T-helper 9 cell (primary cell): ENCODE data around the gene CDC123.
"Not testable (repeated sequence)": the region's sequence is repeated elsewhere in the genome, so short reads cannot be mapped to it uniquely, and the experiment has no call there.

Source experiments
- DNase-seq: peaks from one replicate; pipeline ENCODE4 v3.0.0-alpha.2; 2020

The CDC123 gene

DNA sequence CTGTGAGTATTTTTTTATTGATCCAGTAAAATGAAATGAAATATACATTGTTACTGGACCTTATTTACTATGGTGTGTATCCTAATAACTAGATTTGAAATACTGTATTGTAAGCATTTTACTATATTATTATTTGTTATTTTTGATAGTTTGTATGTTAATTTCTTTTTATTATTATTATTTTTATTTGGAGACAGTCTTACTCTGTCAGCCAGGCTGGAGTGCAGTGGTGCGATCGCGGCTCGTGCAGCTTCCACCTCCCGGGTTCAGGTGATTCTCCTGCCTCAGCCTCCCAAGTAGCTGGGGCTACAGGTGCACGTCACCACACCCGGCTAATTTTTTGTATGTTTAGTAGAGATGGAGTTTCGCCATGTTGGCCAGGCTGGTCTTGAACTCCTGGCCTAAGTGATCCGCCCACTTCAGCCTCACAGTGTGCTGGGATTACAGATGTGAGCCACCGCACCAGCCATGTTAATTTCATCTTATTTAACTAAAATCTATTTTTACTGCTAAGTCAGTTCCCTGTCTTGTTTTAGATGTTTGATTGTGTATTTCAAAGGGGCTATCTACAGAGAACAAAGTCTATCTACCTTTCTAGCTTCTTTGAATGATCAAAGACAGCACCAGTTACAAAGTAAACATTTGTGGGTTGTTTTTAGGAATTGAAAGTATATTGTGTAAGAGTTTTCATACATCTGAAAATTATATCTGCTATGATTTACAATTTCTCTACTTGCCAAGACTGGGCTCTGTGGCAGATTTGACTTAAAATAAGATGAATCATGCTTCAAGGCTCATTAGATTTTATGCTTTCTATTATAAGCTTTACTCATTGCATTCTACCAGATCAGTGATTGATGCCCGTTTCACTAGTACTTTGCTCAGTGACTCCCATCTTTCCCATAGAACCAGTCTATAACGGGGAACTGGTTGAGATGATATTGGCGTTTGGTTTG lies 41.6 kb downstream of the CDC123 start:
- DNase-seq: no peak

DNA sequence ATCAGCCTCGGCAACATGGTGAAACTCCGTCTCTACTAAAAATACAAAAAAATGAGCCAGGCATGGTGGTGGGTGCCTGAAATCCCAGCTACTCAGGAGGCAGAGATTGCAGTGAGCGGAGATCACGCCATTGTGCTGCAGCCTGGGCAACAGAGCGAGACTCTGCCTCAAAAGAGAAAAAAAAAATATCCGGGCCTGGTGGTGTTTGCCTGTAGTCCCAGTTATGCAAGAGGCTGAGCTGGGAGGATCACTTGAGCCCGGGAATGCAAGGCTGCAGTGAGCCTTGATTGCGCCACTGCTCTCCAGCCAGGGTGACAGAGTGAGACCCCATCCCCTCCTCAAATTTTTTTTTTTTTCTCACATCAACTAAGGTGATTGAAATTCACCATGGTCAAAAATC lies 42.8 kb downstream of the CDC123 start:
- no peak for DNase-seq

DNA sequence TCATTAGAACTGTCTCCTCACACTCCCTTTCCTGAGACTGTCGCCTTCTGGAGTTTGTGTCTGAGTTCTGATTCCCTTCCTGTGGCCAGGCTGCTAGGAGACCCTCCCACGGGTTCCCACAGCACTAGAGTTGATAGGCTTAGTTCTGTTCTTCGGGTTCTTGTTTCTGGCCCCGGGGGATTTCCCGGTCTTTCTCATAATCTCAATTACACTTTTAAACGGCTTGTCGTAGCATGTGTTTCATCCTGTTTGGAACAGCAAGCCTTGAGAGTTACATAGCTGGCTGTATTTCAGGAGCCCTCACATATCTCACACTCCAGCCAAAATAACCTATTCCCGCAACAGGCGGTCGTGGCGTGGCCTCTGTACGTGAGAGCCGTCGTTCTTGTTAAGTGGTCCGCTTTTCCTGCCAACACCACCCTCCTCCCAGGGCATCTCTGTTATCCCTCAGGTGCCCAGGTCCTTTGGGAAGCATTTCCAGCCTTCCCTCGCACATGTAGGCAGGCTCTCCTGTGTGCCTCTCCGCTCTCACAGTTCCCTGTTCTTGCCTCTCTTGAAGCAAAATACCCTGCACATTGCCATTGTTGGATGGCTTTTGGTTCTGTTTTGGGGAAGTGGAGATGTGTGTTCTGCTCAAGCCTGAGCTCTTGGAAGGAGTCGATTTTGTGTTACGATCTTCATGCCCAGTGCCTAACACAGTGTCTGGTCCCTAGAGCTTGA lies 46.0 kb downstream of the CDC123 start:
- DNase-seq: no peak

DNA sequence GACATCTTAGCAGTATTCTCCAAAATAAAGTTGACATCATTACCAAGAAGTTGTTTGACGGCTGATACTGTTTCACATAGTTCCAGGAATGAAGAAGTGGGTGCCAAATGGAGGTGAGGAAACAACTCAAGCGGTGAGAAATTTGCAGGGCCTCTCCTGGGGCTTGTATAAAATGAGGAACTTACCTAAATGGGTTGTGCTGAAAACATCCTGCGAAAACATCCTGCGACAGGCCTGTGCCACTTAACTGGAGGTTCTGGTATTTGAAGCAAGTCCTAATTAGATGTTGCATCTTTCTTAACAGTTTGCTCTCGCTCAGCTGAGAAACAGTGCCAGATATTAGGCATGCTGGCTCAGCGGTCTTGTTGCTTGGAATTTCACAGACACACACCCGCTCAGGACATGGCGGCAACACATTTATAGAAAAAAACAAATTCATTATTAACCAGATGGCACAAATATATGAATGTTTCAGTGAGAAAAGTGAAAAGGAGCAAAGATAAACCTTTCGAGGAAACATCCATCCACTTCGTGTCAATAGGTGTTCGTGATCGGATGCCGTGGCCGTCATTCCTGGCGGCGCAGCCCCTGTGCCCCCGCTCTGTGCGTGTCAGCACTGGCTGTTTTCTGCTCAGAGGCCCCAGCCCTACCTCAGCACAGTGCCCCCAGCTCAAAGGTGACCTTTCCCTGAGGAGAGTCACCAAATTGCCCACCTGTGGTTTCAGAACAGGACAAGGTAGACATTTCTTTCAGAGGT lies 48.1 kb downstream of the CDC123 start:
- DNase-seq: no peak

DNA sequence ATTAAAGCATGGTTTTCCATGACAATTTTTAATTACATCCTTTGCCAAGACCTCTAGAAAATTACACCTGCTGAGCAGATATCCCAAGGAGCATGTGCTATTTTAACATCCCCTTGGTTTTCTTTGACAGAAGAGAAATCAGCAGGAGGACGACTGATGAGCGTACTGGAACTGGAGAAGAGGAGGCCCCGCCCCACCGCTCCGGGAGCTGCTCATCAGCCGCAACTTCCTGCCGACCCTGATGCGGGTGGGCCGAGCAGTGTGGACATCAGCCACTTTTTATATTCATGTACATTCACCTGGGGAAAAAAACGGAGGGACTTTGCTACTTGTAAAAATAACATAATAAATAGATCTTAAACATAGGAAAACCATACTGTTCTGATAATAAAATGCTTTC lies 54.2 kb downstream of the CDC123 start:
- DNase-seq: no peak

DNA sequence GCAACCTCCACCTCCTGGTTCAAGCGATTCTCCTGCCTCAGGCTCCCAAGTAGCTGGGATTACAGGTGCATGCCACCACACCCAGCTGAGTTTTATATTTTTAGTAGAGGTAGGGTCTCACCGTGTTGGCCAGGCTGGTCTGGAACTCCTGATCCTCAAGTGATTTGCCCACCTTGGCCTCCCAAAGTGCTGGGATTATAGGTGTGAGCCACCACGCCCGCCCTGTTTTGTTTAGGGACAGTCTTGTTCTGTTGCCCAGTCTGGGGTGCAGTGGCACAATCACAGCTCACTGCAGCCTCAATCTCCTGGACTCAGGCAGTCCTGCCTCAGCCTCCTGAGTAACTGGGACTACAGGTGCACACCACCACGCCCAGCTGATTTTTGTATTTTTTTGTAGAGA lies 54.7 kb downstream of the CDC123 start:
- not testable (repeated sequence) for DNase-seq

DNA sequence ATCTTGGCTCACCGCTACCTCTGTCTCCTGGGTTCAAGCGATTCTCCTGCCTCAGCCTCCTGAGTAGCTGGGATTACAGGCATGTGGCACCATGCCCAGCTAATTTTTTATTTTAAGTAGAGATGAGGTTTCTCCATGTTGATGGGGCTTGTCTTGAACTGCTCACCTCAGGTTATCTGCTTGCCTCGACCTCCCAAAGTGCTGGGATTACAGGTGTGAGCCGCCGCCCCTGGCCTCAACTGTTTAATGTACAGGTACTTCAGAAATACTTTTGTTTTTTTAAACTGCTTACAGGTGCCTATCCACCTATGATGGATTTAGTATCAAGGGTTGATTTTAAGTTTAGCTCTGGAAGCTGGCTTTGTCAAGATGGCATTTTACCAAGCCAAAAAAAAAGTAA lies 55.6 kb downstream of the CDC123 start:
- DNase-seq: no peak

DNA sequence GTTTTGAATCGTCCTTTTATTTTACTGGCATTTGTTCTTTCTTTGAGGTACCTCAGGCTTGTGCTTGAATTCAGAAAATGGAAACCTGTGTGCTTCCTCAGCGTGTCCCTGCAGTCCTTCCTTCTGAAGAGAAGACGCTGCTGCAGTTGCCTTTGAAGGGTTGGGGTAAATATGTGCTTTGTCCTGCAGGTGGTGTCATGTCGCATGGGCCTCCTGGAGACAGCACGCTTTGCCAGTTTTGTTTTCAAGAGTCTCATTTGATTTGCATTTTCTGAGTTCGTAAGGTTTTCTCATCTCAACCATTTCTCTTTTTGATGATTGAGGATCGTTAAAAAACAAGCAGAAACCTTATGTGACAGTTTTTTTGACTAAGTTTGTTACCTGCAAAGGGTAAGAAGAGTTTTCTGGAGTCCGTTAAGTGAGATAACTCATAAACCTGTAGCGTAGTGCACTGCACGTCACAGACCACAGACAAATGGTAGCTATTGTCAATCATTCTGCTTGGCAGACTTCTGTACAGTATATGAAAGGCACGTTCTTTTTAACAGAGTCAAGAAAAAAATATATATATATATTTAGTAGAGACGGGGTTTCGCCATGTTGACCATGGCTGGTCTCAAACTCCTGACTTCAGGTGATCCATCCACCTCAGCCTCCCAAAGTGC lies 57.0 kb downstream of the CDC123 start:
- DNase-seq: no peak

DNA sequence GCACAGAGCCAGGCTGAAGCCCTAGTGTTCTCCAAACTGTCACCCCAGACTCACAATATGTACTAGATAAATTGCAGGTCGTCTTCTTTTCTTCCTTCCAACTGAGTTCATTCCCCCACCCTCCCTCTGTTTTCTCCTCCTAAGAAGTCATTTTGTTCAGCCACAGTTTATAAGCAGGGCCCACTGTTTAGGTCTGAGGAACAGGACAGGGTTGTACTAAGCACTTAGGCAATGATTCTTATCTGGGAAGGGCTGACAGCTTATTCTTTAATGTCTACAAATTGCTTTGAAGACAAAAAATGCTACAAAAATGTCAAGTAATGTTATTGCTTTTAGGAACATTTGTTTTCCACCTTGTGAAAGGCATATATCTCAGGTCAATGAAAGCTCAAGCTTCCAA lies 59.1 kb downstream of the CDC123 start:
- no peak for DNase-seq

DNA sequence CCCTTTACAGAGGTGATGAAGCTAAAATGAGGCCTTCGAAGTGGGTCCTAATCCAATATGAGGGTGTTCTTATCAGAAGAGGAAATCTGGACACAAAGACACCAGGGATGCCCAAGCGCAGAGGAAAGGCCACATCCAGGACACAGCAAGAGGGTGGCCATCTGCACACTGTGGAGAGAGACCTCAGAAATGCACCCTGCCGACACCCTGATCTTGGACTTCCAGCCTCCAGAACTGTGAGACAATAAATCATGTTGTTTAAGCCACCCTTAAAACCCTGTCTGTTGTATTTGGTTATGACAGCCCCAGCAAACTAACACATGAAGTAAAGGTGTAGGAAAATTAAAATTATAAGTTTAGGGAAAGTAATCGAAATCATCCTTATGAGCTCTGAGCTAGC lies 64.0 kb downstream of the CDC123 start:
- no peak for DNase-seq

DNA sequence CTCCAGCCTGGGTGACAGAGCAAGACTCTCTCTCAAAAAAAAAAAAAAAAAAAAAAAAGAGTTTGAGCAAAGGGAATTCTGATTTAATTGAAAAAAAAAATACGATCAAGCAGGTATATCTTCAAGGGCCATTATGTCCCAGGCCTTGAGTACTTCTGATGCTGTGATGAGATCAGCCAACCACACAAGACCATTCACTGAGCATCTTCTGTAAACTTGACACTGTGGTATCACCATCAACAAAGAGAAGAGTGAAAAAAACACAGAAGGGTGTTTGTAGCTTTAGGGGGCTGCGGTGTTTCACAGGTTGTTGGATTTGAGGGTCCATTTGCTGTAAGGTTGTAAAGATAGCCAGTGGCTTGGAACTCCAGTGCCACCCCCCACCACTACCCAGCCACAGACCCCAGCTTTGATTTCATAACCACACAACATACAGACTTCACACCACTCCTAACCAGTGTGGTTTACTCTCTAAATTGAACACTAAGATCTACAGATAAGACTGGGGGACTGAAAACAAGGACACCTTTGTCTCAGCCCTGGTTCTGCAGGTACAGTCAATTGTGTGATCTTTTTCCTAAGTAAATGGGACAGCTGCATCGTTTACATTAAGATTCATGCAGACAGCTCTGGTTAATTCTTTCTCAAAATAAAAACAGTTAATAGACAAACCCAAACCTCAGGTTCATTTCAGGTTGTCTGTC lies 66.4 kb downstream of the CDC123 start:
- DNase-seq: no peak

DNA sequence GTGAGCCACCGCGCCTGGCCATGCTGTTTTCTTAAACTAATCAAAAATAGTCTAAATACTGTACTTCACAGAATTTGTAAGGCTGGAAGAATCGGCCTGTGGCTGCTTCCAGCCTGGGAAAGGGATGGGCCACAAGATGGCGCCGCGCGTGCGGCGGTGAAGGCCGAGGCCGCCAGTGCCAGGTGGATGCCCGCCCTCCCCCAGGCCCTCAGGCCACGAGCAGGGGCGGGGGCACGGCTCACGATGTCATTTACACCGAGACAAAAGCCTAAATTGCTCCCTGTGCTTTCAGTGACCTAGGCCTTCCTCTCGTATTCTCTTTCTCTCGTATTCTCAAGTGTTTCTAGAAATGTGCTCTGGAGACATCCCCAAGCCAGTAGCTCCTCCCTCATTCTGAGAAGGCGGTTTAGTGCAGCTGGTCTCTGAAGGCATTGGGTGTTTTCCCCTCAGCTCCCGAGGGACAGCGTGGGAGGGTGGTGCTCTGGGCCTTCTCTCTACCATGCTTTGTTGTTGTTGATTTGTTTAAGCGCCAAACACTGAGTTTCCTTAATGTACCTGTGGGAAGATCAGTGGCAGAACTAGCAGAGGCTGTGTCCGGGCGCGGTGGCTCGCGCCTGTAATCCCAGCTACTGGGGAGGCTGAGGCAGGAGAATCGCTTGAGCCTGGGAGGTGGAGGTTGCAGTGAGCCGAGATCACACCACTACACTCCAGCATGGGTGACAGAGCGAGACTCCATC lies 68.4 kb downstream of the CDC123 start:
- peak; percentile 61 for DNase-seq

DNA sequence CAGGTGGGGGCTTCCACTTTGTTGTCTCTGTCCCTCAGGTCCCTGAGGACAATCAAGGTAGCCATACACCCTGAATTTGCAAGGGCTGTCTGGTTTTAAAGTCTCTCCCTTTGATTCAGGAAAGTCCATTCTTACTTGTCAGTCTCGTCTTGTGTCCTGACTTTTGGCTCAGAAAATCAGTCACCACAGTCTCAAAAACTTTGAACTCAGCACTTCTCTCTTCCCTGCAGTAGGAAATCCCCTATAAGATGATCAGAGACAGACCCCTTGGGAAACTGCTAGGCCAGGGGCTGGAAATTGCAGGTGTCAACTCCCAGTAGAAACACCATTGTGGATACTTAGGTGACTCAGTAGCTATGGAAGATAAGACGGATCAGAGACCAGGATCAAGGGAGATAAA lies 73.1 kb downstream of the CDC123 start:
- DNase-seq: no peak

DNA sequence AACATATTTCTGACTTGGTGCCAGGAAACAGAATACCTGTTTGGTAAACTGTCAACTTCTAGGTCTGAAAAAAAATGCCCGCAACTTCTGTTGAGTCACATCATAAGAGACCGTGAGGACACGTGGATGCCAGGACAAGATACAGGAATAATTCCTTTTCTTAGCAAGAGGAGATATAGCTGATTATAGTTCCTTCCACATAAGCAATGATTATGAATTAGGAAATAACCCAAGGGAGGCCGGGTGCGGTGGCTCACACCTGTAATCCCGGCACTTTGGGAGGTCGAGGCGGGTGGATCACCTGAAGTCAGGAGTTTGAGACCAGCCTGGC lies 75.2 kb downstream of the CDC123 start:
- no peak for DNase-seq

DNA sequence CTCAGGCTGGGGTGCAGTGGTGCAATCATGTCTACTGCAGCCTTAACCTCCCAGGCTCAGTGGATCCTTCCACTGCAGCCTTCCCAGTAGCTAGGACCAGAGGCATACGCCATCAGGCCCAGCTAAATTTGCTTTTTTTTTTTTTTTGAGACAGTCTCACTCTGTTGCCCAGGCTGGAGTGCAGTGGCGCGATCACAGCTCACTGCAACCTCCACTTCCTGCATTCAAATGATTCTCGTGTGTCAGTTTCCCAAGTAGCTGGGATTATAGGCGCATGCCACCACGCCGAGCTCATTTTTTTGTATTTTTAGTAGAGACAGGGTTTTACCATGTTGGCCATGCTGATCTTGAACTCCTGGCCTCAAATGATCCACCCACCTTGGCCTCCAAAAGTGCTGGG lies 81.9 kb downstream of the CDC123 start:
- DNase-seq: not testable (repeated sequence)

DNA sequence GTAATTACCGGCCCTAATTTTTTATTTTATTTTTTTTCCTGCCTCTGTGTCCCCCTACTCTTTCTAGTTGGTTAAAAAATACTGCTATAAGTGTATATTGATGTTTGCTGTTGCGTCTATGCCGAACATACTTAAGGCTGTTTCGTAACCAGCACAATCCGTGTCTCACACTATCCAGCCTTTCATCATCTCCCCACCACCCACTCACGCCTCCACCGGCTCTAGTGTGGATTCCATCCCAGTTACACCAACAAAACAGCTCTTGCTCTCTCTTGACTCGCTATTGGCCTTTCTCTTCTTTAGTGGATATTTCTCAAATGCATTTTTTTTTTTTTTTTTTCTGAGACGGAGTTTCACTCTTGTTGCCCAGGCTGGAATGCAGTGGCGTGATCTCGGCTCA lies 83.3 kb downstream of the CDC123 start:
- no peak for DNase-seq

DNA sequence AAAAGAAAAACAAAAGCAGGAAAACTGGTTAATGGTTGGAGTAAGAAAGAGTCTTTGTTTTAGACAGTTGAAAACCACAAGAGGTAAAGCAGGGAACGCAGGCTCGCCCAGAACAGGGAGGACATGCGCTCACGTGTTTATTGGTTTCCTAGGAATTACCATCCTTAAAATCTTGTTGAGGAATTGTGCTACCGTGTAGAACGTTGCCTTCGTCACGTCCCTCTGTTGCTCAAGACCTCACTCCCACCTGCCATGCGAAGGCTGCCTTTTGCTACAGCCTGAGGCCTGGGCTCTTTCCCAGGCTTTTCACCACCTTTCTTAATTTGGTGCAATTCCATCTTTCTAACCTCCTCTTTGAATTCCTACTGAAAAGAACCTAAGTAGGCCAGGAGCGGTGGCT lies 91.8 kb downstream of the CDC123 start:
- no peak for DNase-seq

DNA sequence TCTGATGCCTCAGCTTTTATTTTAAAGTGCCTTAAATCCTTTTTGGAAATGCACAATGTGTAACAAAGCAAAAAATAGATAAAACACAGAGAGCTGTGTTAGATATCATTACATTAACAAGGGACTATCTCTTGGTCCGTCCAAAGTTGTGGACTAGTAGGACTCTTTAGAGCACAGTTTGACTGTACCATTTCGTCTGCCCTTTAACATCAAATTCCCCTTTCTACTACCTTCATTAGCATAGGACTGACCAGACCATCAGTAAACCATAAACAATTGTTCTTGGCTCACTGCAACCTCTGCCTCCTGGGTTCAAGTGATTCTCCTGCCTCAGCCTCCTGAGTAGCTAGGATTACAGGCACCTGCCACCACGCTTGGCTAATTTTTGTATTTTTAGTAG lies 101.8 kb downstream of the CDC123 start:
- not testable (repeated sequence) for DNase-seq

DNA sequence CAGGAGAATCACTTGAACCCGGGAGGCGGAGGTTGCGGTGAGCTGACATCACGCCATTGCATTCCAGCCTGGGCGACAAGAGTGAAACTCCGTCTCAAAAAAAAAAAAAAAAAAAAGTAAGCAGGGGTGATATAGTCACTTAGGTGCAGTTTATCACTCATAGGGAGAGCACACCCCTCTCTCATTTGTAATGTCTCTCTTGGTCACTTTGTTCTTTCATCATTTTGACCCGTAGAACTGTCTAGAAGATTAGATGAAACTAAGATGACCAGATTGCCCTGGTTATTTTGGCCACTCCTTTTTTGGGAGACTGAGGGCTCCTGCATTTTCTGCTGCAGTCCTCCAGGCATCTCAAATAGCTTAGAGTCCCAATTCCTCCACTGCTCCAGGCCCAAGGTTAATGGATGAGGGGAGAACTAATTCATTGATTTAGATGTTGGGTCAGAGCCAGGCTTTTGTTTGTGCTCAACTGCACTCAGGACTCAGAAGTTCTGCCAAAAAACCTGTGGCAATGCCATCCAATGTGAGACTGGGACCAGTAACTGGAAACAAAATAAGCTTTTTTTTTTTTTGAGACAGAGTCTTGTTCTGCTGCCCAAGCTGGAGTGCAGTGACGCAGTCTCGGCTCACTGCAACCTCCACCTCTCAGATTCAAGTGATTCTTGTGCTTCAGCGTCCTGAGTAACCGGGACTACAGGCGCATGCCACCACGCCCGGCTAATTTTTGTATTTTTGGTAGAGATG lies 103.4 kb downstream of the CDC123 start:
- DNase-seq: no peak
